HT-29 (cell line): ENCODE measurements around the gene OPHN1. TPM values are rescaled to one million over a fixed set of nuclear protein-coding genes. Genes with fewer than 3 reads are reported as not detected.

Experiments
- DNase-seq: peaks from one replicate; pipeline ENCODE4 v3.0.0-alpha.2; 2015; ENCODE audit warnings: low spot score
- total RNA-seq: library from RNA; depleted of rRNA; stranded (reverse); fragments of >200 nt; shearing (Covaris generic); gene quantifications from 2 replicates; pipeline ENCODE4 v1.2.3, GENCODE V29; 2014; rRNA removed

Gene OPHN1, protein sequence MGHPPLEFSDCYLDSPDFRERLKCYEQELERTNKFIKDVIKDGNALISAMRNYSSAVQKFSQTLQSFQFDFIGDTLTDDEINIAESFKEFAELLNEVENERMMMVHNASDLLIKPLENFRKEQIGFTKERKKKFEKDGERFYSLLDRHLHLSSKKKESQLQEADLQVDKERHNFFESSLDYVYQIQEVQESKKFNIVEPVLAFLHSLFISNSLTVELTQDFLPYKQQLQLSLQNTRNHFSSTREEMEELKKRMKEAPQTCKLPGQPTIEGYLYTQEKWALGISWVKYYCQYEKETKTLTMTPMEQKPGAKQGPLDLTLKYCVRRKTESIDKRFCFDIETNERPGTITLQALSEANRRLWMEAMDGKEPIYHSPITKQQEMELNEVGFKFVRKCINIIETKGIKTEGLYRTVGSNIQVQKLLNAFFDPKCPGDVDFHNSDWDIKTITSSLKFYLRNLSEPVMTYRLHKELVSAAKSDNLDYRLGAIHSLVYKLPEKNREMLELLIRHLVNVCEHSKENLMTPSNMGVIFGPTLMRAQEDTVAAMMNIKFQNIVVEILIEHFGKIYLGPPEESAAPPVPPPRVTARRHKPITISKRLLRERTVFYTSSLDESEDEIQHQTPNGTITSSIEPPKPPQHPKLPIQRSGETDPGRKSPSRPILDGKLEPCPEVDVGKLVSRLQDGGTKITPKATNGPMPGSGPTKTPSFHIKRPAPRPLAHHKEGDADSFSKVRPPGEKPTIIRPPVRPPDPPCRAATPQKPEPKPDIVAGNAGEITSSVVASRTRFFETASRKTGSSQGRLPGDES
- total RNA-seq, result 6.9 and 17.7 TPM in 2 replicates

DNA sequence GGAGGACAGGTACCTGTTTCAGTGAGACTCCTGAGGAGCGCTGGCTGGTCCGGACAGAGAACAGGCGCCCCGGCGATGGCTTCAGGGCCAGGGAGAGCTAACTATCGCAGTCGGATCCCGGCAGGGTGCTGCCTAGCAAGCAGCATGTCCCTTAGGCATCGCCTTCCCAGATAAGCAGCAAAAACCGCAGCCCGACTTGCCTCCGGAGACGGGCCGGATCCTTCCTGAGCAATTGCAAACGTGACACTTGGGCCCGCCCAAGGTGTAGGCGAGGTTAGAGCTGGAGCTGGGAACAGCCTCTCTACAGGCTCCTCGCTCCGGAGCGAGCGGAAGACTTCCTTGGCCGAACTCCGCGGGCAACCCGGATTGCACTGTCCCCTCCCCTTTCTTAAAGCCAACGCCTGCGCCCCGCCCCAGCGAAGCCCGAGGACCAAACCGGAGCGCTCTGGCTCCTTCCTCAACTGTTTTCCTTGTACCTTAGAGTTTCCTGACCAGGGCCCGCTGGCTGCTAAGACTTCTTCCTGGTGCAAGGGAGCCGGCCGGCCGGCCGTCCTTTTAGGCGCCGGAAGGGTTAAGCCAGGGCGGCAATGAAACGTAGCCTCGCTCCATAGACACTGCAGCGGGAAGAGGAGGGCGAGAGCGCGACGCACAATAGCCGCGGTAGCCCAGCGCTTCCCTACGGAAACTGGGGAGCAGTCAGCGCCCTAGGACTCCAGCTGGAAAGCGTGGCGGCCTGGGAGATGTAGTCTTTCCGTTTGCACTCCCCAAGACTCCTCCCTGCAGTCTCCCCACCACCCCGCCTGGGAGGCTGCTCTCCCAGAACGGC is at the start of gene OPHN1:
Gene OPHN1, minus strand, starts transcription at position 341 of the 826 bp plus-strand sequence. CDS start 475 bp downstream, outside the sequence.
- DNase-seq, result peak; percentile 89

DNA sequence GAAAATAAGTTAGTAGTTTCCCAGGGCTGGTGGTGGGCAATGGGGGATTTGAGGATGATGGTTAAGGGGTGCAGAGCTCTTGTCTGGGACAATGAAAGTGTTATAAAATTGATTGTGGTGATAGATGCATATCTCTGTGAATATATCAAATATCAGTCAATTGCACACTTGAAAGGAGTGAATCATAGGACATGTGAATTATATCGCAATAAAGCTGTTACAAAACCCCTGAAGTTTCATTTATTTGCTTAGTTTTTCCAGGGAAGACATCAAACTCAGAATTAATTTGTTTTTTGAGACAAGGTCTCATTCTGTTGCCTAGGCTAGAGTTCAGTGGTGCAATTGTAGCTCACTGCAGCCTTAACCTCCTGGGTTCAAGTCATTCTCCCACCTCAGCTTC is 47.7 kb upstream of the OPHN1 start:
- DNase-seq, result no peak

DNA sequence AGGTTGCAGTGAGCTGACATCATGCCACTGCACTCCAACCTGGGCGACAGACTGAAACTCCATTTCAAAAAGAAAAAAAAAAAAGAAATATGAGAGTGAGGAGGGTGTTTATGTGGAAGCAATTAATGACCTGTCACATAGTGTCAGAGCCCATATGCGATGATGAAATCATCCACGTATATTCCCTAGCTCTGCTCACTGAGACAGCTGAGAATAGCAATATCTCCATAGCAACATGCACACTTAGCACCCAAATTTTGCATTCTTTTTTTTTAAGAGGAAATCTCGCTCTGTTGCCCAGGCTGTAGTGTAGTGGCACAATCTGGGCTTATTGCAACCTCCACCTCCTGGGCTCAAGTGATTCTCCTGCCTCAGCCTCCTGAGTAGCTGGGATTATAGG is 31.5 kb upstream of the OPHN1 start:
- no peak for DNase-seq

DNA sequence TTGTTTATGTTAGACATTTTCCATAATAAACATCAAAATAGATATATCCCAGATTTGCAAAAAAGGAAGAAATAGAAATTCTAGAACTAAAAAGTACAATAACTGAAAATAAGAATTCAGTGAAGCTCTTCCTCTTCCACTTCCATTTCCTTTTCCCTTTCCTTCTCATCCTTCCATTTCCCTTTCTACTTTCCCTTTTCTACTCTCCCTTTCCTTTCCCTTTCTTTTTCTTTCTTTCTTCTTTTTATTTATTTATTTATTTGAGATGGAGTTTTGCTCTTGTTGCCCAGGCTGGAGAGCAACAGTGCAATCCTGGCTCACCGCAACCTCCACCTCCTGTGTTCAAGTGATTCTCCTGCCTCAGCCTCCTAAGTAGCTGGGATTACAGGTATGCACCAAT is 30.6 kb upstream of the OPHN1 start:
- no peak for DNase-seq

DNA sequence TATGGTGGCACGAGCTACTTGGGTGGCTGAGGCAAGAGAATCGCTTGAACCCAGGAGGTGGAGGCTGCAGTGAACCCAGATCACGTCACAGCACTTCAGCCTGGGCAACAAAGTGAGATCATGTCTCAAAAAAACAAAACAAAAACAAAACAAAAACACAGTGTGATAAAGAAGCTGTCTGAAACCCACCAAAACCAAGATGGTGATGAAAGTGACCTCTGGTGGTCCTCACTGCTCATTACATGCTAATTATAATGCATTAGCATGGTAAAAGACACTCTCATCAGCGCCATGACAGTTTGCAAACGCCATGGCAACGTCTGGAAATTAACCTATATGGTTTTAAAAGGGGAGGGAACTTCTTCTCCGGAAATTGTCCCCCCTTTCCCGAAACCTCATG is 29.4 kb upstream of the OPHN1 start:
- peak; percentile 64 for DNase-seq

DNA sequence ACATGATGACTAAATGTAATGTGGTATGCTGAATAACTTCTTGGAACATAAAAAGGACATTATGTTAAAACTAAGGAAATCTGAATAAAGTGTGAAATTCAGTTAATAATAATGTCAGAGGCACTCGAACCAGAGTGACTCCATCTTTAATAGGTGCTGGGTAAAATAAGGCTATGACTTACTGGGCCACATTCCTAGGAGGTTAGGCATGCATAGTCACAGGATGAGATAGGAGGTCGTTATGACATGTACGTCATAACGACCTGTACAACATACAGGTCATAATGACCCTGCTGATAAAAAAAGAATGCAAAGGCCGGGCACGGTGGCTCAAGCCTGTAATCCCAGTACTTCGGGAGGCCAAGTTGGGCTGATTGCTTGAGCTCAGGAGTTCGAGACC is 28.9 kb upstream of the OPHN1 start:
- no peak for DNase-seq

DNA sequence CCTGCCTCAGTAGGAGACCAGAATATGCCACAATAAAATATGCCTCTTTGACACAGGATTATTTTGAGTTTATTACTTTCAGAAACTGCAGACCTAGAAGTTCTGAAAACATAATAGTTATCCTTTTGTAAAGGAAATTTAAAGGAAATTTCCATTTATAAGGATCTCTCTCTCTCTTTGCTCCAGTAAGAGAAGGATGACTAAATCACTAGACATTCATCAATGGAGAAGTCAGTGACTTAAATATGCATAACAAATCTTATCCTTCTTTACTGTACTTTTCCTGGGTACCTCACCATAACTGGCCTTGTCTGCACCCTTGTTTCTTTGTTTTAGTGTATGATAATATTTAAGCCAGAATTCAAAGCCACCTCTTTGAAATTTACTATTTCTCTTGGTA is 28.3 kb upstream of the OPHN1 start:
- DNase-seq, result no peak

DNA sequence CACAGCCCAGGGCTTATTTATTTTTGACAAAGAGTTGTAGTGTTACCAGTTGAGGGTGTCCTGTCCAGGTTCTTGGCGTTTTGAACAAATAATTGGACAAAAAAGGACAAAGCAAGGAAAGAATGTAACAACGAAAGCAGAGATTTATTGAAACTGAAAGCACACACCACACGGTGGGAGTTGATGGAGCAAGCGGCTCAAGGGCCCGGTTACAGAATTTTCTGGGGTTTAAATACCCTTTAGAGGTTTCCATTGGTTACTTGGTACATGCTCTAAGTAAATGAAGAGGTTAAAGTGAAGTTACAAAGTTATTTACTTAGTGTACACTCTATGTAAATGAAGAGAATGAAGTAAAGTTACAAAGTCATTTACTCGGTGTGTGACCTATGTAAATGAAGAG is 27.8 kb upstream of the OPHN1 start:
- DNase-seq, result no peak

DNA sequence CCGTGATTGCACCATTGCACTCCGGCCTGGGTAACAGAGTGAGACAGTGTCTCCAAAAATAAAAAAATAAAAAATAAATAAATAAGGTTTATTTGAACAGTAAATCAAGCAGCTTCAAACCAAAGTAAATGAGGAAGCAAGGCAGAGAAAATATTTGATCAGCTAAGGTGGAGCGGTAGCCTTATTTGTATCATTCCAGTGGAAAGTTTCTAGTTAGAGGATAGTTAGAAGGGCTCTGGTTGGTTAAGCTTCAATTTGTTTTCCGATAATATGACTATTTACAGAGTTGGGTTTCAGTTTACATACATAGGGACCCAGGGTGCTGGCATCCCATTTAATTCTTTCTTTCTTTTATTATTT is 21.8 kb upstream of the OPHN1 start:
- no peak for DNase-seq

DNA sequence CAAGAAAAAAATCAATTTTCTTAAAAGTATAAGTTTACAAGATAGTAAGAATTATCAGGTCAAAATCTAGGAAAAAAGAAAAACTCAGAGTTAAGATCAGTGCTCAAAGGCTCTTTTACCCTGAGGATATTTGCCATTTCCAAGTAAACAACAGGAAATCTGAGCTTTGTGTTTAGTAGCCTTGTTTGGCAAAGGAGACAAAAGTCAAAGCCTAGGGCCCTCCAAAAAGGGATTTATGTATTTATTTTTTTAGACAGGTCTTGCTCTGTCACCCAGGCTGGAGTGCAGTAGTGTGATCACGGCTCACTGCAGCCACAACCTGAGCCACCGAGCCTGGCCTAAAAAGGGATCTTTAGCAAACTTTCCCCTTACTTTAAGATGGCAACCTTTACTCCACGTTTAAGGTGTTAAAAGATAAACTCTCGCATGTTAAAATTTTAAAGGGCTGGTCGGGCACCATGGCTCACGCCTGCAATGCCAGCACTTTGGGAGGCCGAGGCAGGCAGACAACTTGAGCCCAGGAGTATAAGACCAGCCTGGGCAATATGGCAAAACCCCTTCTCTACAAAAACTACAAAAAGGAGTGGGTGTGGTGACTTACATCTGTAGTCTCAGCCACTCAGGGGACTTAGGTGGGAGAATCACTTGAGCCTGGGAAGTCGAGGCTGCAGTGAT is 21.3 kb upstream of the OPHN1 start:
- DNase-seq, result no peak

DNA sequence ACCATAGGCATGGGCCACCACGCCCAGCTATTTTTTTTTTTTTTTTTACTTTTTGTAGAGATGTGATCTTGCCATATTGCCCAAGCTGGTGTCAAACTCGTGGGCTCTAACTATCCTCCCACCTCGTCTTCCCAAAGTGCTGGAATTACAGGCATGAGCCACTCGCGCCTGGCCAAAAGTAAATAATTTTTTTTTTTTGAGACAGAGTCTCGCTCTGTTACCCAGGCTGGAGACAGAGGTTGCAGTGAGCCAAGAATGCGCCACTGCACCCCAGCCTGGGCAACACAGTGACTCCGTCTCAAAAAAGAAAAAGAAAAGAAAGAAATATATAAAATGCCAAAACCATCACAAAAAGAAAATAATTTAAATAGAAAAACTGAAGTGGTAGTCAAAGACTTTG is 18.4 kb upstream of the OPHN1 start:
- no peak for DNase-seq

DNA sequence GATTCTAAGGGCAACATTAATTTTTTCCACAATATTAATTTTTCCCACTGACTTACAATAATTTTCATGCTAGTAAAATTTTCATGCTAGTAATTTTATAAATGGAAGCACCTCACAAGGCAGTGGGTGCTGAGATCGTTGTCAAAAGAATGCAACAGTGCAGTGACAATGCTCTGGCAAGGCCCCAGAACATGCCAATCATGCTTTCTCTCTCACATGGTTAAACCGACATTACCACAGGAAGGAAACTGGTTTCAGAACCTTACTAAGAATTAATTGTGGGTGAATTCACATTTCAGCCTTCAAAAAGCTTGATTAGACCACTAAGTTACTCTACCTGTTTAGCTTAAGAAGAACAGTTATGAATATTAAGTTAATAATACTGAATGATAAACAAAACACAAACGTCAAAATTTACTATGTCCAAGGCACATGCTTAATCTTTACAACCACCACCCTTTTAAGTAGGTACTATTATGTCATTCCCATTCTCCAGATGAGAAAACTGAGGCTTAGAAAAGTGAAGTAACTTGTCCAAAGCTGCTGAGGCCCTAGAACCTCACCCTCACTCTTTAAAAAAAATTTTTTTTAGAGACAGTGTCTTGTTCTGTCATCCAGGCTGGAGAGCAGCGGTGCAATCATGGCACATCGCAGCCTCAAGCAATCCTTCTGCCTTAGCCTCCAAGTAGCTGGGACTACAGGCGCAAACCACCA is 10.0 kb upstream of the OPHN1 start:
- no peak for DNase-seq

DNA sequence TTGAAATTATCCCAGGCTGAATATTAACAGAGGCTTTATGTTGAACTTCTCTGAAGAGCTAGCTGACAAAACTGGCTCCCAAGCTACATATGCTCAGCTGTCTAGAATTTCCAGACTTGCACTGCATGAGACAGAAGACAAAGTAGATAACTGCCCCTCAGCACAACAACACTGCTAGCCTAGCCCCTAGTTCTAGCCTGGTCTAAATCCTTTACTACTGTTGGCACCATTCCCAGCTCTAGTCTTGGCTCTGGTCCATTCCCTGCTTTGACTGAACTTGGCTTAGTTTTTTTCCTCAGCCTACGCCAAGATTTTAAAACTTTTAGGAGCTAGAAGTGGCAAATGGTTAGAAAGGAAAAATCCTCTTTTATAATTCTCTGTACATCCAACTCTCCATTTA is 7.6 kb upstream of the OPHN1 start:
- DNase-seq, result peak; percentile 73

DNA sequence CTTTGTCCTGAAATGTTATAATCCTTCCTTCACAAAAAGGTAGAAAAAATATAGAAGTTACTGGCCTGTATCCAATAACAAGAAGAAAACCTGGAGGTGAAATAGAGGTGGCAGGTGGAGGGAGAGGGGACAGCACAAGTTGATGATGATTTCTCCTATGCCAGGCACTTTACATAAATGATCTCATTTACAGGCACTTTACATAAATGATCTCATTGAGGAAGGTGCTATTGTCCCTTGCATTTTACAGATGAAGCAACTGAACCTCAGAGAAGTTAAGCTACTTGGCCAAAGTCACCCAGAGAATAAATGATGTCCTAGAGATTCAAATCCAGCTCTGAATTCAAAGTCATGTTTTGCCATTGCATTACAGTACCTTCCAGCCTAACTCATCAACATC is 7.1 kb upstream of the OPHN1 start:
- DNase-seq, result no peak

DNA sequence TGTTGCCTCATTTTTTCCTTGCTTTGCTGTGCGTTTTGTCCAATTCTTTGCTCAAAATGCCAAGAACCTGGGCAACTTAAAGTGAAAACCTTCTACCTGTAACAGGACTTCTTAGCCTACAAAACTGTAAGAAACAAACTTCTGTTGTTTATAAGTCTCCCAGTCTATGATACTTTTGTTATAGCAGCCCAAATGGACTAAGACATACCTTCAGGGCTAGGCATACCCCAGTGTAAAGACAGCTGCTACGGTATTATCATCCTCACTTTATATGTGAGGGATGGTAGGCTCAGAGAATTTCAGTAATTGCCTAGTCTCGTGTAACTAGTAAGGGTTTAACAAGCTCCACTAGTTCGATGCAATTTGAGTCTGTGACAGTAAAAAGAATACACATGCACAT is 6.0 kb upstream of the OPHN1 start:
- no peak for DNase-seq

DNA sequence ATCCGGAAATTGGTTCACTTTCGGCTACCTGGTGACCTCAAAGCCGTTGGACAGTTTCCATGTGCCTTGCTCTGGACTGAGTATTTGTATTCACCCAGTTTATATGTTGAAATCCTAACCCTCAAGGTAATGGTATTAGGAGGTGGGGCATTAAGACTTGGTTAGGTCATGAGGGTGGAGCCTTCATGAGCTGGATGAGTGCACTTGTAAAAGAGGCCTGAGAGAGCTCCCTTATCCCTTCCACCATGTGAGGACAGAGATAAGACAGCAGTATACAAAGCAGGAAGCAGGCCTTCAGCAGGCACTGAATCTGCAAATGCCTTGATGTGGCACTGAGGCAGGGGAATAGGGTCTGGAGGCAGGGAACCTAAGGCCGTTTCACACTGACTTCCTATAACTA is 5.3 kb upstream of the OPHN1 start:
- no peak for DNase-seq

DNA sequence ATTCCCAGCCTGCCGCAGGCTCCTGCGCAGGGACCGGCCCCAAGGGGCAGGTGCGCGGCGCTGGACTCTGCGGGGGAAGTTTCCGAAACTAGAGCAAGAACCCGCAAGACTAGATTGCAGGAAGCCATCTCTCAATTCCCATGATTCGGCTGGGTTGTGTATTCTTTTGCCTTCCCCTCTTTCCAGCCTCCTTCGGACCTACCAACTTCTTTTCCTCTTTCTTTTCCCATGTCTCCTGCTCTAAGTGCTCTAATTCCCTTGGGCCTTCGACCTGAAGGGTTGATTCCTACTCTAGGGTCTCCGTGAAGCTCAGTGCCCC is 645 bp upstream of the OPHN1 start:
- no peak for DNase-seq

DNA sequence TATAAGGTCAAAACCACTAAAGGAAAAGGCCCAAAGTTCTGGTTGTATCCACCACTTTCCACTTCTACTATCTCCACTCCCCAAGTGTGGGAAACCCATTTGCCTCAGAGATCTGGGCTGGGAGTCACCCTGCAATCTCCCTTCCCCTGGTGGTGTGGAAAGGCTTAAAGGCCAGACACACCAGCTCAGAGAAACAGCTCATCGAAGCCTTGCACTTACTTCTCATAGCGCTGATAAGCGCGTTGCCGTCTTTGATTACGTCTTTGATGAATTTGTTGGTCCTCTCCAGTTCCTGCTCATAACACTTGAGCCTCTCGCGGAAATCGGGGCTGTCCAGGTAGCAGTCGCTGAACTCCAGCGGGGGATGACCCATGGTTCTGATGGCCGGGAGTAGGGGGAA is 647 bp downstream of the OPHN1 start:
- peak; percentile 23 for DNase-seq

DNA sequence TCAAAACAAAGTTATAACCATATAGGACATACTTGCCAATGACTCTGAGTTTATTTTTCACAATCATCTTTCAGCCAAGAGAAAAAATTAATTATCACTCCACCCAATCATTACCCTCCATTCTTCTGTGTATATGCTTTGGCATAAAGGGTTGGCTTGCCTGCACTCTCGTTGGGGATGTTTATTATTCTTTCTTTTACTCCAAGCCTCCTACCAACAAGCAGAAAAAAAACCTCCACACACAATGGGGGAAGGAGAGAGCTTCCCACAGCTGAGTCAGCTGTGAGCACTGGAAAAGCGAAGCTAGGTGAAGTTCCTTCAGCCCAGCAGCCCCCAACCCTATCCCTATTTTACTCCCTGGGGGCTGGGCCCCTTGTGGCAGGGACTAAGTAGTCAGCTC is 1.5 kb downstream of the OPHN1 start:
- no peak for DNase-seq

DNA sequence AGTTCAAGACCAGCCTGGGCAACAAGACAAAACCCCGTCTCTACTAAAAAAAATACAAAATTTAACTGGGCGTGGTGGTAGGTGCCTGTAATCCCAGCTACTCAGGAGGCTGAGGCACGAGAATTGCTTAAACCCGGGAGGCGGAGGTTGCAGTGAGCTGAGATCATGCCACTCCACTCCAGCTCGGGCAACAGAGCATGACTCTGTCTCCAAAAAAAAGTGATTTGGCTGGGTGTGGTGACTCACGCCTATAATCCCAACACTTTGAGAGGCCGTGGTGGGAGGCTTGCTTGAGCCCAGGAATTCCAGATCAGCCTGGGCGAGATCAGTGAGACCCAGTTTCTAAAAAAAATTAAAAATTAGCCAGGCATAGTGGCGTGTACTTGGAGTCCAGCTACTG is 4.1 kb downstream of the OPHN1 start:
- no peak for DNase-seq

DNA sequence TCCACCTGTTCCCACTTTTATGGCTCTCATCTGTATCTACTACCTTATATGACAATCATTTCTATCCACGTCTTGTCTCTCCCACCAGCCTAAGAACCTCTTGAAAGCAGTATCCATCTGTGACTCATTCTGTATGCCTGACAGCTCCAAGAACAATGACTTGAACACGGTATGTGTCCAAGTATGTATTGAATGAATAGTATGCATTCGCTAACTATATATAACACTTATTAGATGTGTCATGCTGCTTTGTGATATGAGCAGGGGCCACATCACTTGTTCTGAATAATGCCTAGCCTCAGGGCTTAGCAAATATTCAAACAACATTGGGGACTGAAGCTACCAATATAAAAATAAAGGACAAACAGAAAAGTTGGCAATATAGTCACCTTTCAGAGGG is 4.9 kb downstream of the OPHN1 start:
- no peak for DNase-seq
